Keratinocyte (primary cell): ENCODE data around the gene MT1E.

Experiments used
- CTCF ChIP-seq, 3 experiments: IDR thresholded peaks in 1 of 3; conservative IDR thresholded peaks in 1 of 3; optimal IDR thresholded peaks in 1 of 3; 2 replicates in 2 of 3; 3 replicates in 1 of 3; pipeline versions ENCODE3 to v1.5.1; 2011; ENCODE audit warnings: low read length in 3 of 3, mild to moderate bottlenecking in 3 of 3, moderate library complexity in 2 of 3, control low read depth in 1 of 3, inconsistent platforms in 1 of 3; ENCODE audit not compliant: insufficient read depth in 2 of 3; ENCODE audit errors: extremely low read depth in 1 of 3
- EZH2 ChIP-seq: IDR thresholded peaks from one replicate; pipeline ENCODE4 v1.6.1; 2012; ENCODE audit warnings: inconsistent platforms, mild to moderate bottlenecking, low read length, moderate library complexity

- TF ChIP-seq CTCF (optimal IDR thresholded peaks at IDR 0.05 in 1 of 3, IDR thresholded peaks at IDR 0.05 in 1 of 3, conservative IDR thresholded peaks at IDR 0.05 in 1 of 3; ENCODE audit: extremely low read depth in 1 of 3, insufficient read depth in 2 of 3, low read length in 3 of 3) (no peak), EZH2 (no peak)
Measured at GRCh38 chr16:56635441-56635967, 9.9 kb downstream of the MT1E start.
